Activated T-cell treated with anti-CD3 and anti-CD28 coated beads for 1 hour (primary cell): ENCODE measurements around the gene ARHGEF25.
"Not testable (repeated sequence)": the region's sequence is repeated elsewhere in the genome, so short reads cannot be mapped to it uniquely, and the experiment has no call there.

Experiments
- DNase-seq: peaks from one replicate; pipeline ENCODE4 v3.0.0-alpha.2; 2020; ENCODE audit warnings: low read depth

The ARHGEF25 gene

DNA sequence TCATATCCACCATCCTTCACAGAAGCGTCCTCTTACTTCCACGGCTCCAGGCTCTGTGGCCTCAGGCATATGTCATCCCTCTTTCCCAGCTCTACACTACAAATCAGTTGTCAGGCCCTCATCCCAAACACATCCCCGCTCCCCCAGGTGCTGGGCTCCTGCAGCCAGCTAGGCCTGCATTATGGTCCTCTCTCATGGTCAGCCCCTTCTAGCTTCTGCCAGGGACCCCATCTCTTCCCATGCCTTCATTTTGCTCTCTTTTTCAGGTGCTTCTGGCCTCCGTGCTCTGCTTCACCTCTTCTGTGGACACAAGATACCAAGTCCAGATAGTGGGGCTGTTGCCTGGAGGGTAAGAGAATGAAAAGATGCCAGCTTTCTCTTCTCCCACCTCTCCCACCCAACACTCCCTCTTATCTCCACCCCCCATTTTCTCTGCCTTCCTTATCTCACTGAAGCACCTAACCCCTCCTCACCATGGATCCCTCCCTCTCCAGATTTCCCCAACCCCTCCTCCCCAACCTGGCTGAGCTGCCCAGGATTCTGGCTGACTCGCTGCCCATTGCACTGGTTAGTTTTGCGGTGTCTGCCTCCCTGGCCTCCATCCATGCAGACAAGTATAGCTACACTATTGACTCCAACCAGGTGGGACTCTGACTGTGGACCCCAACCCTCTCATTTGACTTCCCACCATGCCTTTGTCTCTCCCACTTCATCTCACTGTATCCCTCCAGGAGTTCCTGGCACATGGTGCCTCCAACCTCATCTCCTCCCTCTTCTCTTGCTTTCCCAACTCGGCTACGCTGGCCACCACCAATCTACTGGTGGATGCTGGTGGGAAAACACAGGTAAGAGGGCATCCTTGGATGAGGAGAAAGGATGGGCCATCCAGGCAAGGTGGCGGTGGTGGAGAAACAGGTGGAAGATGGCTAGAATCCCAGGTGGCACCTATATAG is 11.3 kb downstream of the ARHGEF25 start:
- DNase-seq: no peak

GRCh38 chr12:57623385-57623784 is 12.2 kb downstream of the ARHGEF25 start:
- DNase-seq: no peak

- DNase-seq: no peak
Observed at GRCh38 chr12:57623811-57624390, 12.7 kb downstream of the ARHGEF25 start.

- DNase-seq: no peak
Observed at GRCh38 chr12:57624441-57625220, 13.4 kb downstream of the ARHGEF25 start.

- DNase-seq: no peak
Observed at GRCh38 chr12:57625261-57626032, 14.2 kb downstream of the ARHGEF25 start.

DNA sequence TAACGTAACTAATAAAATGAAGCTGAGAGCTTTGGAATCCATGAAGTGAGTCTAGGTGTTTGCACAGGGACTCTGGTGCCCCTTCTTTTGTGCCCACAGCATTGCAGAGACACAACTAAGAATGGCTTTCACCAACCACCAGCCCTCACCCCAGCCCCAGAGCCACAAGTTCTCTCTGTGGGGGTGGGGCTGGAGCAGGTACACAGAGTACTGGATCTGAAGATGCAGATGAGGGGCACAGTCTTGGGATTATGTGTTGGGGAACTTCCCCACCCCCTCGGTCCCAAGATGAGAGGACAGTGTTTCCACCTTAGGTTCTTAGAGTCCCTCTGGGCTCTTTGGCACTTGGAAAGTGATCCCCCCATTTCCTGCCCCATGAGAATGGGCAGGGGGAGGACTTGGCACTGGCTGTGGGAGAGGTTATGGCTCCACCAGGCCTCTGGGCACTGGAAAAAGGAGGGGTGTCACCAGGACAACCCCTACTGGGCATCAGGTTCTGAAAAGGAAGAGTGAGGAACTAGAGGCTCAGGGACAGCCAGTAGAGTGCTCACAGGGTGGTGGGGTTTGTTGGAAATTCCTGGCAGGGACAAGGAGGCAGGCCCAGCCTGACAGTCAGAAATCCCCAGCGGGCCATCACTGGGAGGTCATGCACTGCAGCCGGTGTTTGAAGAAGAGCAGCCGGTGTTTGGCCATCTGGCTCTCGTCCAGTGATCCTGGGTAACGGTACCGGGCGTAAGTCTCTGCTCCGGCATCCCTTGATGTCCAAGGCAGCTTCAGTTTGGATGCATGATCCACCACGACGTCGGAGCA is 15.1 kb downstream of the ARHGEF25 start:
- DNase-seq: no peak

GRCh38 chr12:57626921-57627445 is 15.7 kb downstream of the ARHGEF25 start:
- DNase-seq: no peak

- no peak for DNase-seq
Observed at GRCh38 chr12:57627501-57628279, 16.5 kb downstream of the ARHGEF25 start.

DNA sequence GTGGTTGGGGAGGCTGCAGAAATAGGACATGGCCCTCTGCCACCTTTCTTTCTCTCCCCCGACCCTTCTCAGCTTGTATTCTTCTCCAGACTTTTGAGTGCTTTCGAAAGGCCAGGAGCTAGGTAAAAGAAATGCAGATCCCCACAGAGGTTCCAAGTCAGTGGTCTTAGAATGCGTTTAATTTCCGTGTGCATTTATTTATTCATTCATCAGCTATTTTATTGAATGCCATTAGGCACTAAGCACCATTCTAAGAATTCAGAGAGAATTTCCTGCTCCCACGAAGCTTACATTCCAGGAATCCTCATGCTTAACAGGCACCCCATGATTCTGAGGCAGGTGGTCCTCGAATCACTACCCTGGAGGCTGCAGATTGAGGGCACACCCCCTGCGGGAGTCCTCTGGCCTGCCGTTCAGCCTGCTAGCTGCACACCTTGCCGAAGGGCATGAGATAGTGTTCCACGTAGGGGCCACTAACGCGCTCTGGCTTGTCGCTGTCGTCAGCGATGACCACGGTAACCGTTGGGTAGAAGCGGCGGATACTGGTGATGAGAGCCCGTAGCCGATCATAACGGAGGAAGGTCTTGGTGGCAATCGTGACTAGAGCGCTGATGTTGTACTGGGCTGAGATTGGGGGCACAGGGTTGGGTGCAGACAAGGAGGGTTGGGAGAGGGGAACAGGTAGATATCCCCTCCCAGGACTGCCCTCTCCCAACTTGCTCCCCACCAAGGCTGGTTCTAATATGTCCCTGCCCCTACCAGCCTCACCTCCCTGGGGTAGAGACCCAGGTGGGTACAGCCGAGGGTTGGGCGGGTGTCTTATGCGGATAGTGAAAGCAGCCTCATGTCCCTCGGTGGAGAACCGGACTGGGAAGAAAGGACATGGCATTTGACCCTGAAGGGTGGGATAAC is 17.3 kb downstream of the ARHGEF25 start:
- DNase-seq: no peak

DNA sequence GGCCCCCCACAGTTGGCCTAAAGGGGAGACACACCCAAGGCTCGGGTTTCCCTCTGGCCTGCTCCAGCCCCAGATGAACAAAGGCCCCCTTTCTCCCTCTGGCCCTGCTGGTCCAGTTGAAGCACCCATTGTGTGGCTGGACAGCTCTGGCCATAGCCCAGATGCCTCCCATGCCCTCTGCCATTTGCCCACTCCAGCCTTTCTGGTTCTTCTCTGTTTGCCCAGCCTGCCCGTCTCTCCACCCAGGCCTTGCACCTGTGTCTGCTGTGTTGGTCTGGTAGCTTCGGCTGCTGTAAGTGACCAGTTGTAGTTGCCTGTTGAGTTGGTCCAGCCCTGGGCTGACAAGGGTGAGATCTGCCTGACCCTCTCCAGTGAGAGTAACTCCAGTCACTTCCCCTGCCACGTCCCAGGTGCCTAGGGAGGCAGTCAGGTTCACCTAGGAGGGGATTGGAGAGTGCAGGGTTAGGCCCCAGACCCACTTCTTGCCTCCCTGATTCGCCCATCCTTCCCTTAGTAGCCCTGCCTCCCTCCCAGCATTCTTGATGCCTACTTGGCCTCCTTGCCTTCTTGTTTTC is 18.7 kb downstream of the ARHGEF25 start:
- DNase-seq: no peak

DNA sequence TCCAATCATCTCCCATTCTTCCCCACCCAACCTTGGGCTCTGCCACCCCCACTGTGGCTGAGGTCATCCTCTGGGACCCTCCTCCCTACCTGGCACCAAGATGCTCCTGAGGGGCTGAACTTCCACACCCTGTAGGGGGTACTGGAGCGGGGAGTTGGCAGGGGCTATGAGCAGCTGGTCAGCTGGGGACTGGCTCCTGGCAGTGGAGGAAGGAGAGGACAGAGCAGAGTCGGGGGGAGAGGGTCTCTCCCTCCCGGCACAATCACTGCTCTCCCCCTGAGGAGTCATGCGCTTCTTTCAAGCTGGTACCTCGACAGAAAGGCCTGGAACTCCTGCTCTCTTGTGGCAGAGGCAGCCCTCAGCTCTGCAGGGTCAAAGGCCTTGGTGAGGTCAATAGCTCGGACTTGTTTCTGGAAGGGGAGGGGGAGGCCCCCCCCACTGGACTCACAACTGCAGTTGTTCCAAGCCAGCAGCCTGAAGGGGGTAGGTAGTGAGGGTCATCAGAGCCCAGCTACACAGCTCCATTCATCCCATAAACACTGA is 19.7 kb downstream of the ARHGEF25 start:
- no peak for DNase-seq

GRCh38 chr12:57631566-57632072 is 20.4 kb downstream of the ARHGEF25 start:
- DNase-seq: no peak

DNA sequence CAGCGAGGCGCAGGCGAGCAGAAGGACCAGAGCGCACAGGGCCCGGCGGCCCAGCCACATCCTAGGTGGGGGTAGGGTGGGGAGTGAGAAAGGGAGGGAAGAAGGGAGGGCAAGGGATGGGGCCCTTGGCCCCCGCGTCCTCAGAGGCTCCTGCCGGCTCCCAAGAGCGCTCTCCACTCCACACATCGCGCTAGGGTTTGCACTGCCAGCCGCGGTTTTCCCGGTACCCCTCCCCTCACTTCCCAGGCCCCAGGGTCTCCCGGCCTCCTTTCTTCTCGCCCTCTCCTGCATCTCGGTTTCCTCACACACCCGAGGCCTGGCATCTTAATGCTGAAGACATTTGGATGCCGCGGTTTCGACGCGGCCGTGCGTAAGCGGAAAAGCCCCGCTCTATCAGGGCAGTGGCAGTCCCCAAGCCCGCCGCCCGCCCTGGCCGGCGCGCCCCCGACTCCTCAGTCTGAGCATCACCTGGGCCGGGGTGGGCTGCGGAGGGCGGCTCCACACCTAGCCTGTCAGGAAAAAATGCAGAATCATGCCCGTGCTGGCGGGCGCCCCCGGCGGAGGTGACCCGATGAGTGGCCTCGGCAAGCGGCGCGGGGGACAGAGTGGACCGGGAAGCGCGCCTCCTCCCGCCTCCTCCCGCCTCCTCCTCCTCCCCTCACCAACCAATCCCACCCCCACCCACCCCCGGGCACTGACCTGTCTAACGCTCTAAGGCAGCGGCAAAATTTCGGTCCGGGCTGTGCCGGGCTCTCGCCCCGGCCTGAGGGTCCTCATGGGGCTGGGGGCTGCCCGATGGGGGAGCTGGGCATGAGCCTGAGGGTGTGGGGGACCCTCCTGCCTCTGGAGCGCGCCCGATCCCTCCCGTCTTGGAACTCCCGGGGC is 21.1 kb downstream of the ARHGEF25 start:
- no peak for DNase-seq

- peak; percentile 55 for DNase-seq
Observed at GRCh38 chr12:57632958-57633840, 22.0 kb downstream of the ARHGEF25 start, which contains the start of gene B4GALNT1. B4GALNT1 (minus strand) TSS chr12:57633201; CDS start chr12:57632132, 1,069 bp downstream.

DNA sequence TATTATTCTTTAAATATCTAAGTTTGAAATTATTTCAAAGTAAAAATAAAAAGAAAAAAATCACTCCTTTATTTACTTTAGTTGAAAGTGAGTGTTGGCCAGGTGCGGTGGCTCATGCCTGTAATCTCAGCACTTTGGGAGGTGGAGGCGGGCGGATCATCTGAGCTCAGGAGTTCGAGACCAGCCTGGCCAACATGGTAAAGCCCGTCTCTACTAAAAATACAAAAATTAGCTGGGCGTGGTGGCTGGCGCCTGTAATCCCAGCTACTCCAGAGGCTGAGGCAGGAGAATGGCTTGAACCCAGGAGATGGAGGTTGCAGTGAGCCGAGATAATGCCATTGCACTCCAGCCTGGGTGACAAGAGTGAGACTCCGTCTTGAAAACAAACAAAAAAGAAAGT is 25.5 kb downstream of the ARHGEF25 start:
- DNase-seq: not testable (repeated sequence)

DNA sequence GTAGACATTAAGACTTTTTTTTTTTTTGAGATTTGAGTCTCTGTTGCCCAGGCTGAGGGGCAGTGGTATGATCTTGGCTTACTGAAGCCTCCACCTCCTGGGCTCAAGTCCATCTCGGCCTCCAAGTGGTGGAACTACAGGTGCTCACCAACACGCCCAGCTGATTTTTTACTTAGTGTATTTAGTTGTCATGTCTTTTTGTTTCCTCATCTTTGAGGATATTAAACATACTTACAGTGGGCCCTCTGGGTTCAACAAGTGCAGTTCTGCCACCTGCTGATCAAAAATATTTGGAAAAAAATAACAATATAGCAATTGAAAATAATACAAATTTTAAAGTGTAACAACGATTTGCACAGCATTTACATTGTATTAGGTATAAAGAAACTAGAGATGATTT is 26.1 kb downstream of the ARHGEF25 start:
- no peak for DNase-seq
